ENCODE measurements around the gene CUL7.
"Not testable (repeated sequence)": the region's sequence is repeated elsewhere in the genome, so short reads cannot be mapped to it uniquely, and the experiment has no call there.

The CUL7 gene

DNA sequence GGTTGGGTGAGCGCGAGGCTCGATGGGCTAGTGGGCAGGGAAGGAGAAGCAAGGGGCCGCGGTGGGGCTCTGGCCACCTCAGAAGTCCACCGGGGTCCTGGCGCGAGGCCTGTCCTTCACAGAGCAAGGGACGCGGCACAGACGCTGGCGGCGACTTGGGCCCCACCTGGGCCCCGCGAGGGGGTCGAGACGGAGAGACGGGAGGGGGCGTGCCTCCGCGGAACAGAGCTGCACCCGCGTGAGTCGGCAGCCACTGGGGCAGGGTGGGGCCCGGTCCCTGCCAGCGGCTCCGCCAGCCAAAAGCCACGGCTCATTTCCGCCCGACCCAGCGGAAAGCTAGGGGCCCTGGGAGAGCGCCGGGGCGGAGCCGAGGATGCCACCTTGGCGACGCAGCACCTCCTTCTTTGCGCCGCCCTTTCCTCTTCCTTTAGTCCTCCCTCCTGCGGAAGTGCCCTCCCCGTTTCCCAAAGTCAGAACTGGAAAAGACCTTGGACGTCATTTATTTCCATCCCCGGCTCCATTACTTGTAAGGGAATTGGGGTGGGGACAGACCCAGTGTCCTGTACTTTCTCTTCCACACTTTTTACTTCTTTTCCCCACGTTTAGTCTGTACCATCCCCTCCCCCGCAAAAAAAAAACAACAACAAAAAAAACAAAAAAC lies at the start of gene CUL7:
Gene CUL7 (minus strand): TSS at position 307 of the 661 bp plus-strand sequence. CDS start 1,063 bp downstream, outside the sequence.
- DNase-seq = peak; percentile 94

- DNase-seq = no peak
These were observed 47.8 kb upstream of the CUL7 start for GRCh38 chr6:43101497-43101896.

DNA sequence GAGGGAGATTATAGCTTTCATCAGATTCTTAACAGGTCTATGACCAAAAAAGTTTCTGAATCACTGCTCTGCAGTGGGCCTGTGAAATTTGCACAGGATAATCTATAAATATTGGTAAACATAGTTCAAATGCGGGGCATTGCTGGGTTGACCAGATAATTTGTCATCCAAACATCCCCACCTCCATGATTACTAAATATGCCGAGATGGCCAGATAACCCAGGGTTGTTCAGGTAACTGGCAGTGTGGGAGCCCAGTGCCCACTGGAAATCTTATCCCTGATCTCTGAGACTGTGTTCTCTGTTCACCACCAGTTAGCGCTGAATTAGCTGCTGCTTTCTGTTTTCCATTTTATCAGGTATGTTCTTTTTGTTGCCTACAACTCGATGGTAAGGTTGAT lies 43.9 kb upstream of the CUL7 start:
- no peak for DNase-seq

DNA sequence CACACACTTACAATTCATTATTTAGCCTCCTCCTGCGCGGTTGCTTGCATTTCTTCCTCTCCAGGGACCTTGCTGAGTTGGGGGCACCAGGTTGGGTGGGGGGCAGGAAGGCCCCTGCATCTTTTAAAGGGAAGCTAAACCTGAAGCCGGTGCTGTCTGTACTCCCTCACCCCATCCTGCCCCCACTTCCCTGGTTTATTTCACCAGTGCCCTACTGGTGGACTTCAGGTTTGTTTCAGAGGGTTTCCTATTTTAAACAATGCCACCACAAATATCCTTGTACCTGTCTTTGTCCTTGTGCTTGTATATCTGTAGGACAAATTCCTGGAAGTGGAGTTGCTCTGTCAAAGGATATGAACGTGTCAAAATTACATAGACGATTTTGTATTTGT lies 43.4 kb upstream of the CUL7 start:
- no peak for DNase-seq

GRCh38 chr6:43096451-43097097 lies 42.9 kb upstream of the CUL7 start:
- no peak for DNase-seq

- DNase-seq = no peak
These were observed 42.3 kb upstream of the CUL7 start for GRCh38 chr6:43095939-43096338.

GRCh38 chr6:43093436-43094289 lies 40.0 kb upstream of the CUL7 start:
- no peak for DNase-seq

DNA sequence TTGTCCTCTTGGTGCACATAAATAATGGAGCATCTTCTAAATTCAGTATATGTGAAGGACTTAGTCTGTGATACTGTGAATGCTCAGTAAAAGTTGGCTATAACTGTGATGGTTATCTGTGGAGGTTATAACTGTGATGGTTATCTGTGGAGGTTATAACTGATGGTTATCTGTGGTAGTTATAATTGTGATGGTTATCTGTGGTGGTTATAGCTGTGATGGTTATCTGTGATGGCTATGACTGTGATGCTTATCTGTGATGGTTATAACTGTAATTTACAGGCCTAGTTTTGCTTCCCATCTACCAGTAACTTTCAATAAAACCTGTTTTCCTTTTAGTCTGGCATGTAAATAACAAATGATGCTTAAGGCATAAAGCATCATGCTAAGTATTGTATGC lies 39.0 kb upstream of the CUL7 start:
- no peak for DNase-seq

- no peak for DNase-seq
These were observed 37.9 kb upstream of the CUL7 start for GRCh38 chr6:43091436-43091991.

DNA sequence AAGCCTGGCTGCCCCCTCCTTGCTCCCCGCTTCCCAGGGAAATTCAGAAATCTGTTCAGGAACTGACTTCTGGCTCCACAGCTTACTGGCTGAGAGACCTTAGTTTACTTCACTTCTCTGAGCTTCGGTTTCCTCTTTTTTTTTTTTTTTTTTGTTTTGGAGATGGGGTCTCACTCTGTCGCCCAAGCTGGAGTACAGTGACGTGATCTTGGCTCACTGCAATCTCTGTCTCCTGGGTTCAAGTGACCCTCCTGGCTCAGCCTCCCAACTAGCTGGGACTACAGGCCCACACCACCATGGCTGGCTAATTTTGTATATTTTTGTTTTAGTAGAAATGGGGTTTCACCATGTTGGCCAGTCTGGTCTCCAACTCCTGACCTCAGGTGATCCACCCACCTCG lies 37.4 kb upstream of the CUL7 start:
- DNase-seq = no peak

- no peak for DNase-seq
These were observed 36.9 kb upstream of the CUL7 start for GRCh38 chr6:43090559-43090956.

DNA sequence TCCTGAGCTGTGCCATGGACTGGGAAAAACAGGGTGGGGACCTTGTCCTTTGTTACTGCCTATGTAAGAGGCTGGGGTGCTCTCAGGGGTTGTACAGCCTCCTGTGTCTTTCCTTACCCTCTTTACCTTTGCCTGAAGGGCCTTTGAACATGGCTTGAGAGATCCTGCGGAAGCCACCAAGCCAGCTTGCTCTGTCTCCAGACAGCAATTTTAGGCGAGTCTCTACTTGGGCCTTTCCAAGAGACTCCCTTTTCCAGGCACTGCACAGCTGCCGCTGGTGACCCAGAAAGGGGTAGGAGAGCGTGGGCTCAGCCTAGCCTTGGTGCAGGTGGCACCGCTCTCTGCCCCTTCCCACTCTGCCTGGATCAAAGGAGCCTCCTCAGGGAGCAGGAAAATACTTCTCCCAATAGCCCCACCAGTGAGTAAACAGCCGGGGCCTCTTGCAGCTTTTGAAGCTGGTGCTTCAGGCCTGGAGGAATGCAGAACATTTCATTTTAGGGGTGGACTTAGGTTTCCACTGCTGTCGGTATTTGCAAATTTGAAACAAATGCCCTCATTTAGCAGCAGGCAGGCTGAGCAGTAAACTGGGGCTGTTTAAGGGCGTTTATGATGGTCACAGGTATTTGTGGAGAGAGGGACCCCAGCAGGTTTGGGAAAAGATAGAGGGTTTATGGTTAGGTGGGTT lies 36.4 kb upstream of the CUL7 start:
- no peak for DNase-seq

GRCh38 chr6:43089467-43089866 lies 35.8 kb upstream of the CUL7 start:
- no peak for DNase-seq

- DNase-seq = no peak
These were observed 35.0 kb upstream of the CUL7 start for GRCh38 chr6:43088654-43089056.

DNA sequence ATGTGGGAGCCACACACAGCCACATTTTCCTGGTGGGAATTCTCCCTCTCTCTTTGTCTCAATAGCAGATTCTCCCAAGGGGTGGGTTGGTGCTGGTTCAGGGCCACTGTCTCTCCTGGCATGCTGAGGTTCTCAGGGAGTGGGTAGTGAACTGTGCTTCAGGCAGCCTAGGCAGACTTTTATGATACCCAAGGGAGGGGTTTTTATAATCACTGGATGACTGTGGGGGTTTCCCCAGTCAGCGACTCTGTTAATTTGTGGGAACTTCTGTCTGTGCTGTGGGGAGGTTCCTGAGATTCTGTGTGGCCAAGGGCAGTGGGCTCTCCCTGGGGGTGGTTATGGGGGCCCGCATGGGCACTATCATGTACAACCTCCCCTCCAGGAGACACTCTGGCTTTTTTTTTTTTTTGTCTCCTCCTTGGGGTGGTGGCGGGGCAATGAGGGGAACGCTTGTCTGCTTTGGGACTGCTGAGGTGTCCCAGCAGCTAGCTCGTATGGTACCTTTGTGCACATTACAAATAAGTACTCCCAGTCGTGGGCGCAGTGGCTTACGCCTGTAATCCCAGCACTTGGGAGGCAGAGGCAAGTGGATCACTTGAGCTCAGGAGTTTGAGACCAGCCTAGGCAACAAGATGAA lies 32.5 kb upstream of the CUL7 start:
- no peak for DNase-seq

GRCh38 chr6:43082806-43083655 lies 29.4 kb upstream of the CUL7 start:
- DNase-seq = no peak

DNA sequence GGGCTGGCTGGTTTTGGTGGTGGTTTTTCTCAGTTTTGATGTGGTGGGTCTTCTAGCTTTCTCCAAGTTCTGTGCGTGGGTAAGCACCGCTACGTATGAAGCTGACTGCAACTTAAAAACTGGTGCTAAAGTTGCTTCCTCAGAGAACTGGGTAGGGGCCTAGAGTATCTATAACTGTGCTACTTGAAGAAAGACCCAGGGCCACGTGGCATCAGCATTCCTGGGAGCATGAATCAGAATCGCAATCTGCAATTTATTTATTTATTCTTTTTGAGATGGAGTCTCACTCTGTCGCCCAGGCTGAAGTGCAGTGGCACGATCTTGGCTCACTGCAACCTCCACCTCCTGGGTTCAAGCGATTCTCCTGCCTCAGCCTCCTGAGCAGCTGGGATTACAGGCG lies 28.3 kb upstream of the CUL7 start:
- not testable (repeated sequence) for DNase-seq

DNA sequence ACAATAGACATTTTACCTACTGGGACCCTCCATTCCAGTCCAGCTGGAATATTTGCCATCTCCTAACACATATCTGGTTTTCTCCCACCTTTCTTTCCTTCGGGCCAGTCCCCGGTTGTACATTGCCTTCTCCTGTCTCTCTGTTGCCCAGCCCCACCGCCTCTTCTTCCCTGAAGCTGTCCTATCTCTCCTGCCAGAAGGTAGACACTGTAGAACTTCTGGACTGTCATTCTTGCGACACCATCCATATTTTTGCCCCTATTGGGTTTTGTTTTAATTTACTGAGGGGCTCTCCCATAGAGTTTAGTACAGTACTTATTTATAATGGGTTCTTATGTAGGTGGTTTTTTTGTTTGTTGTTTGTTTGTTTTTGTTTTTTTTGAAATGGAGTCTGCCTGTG lies 27.4 kb upstream of the CUL7 start:
- no peak for DNase-seq

DNA sequence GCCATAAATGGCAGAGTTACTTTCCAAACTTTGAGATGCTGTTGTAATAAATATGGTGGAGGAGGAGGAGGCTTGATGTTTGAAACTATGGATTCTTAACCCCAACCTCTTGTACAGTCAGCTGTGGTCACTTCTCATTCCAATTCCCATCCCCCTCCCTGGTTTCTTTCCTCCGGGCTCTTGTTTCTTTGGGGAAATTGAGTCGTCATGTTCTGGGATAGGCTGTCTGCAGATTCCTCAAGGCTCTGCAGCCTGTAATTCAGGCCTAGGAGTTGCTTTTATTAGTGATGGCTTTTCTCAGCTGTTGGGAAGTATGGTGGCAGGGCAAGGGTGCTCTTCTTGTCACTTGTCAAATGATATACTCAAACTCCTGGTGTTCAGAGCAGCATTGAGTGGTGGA lies 25.0 kb upstream of the CUL7 start:
- DNase-seq = no peak

DNA sequence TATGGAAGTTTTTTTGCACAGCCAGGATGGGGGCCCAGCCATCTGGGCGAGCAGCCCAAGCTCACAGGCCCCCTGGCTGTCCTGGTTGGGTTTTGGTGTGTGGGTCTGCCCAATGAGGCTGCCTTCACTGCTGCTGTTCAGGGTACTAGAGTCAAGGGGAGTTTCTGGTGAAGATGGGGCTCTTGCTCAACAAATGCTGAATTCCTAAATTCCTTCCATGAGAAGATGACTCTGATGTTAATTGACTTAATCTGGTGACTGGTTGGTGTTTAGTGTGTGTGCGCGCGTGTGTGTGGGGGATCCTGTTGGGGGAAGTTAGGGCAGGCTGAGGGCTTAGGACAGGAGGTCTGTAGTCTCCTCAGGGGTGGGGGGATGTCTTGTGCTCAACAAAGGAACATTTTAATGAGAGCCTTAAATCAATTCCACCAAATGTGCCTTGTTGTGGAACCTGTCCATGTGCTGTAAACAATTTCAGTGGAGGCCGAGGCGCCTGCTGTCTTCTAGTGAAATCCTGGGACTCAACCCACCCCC lies 24.4 kb upstream of the CUL7 start:
- no peak for DNase-seq

DNA sequence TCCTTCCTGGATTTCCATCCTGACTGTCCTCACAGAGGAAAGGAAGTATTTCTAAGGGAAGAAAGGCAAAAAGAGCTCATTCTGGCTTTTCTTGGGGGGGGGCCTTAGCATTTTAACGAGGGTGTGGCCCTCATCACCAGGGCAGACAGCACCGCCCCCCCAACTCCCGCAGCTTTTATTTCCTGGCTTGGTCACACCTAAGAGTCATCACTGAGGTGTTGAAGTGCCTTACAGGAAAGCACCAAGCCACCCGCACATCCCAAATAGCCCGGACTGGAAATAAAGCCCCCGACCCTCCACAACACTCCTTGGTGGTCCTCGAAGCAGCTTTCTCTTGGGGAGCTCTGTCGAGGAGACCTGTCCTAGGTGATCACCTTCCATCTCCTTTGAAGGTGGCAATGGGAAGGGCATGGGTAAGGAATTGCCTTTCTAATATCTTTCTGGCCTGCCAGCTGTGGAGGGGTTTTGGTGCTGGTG lies 23.7 kb upstream of the CUL7 start:
- no peak for DNase-seq

Data from activated CD8-positive, alpha-beta memory T cell treated with anti-CD3 and anti-CD28 coated beads, Interleukin-2, amount 50 U/mL, for 48 hours (primary cell).